Measurements from ENCODE around the gene PCSK5. TPM values are rescaled to one million over a fixed set of nuclear protein-coding genes. Genes with fewer than 3 reads are reported as not detected.

Gene PCSK5
- total RNA-seq, 1 donor from 2014 or later: 8.9 TPM

GRCh38 chr9:76310577-76310976 lies 420.1 kb downstream of the PCSK5 start:
- H3K27me3 Mint-ChIP-seq (ENCODE audit: low read depth): peaks cover 5% of the 10 kb centered on the region
- H3K4me1 Mint-ChIP-seq (ENCODE audit: low read depth): no peaks in the 10 kb centered on the region
- no peaks in the 10 kb centered on the region for H3K36me3 Mint-ChIP-seq (ENCODE audit: low read depth)
- no peak for DNase-seq (ENCODE audit: low spot score)
- no peak for TF ChIP-seq CTCF (IDR thresholded peaks at IDR 0.05)
- no peak overlapping the region for H3K4me3 Mint-ChIP-seq (ENCODE audit: unreplicated experiment)
- no peak overlapping the region for H3K27ac Mint-ChIP-seq (ENCODE audit: unreplicated experiment)
- no peaks in the 10 kb centered on the region for H3K9me3 Mint-ChIP-seq (ENCODE audit: low read depth)

- no peak overlapping the region for H3K27ac Mint-ChIP-seq (ENCODE audit: unreplicated experiment)
- no peak for TF ChIP-seq CTCF (IDR thresholded peaks at IDR 0.05)
- no peaks in the 10 kb centered on the region for H3K36me3 Mint-ChIP-seq (ENCODE audit: low read depth)
- no peak overlapping the region for H3K4me3 Mint-ChIP-seq (ENCODE audit: unreplicated experiment)
- H3K4me1 Mint-ChIP-seq (ENCODE audit: low read depth): no peaks in the 10 kb centered on the region
- no peaks in the 10 kb centered on the region for H3K9me3 Mint-ChIP-seq (ENCODE audit: low read depth)
- no peak for DNase-seq (ENCODE audit: low spot score)
- peaks cover 5% of the 10 kb centered on the region for H3K27me3 Mint-ChIP-seq (ENCODE audit: low read depth)
Observed at GRCh38 chr9:76310991-76311390, 420.5 kb downstream of the PCSK5 start.

GRCh38 chr9:76311537-76311936 lies 421.1 kb downstream of the PCSK5 start:
- Mint-ChIP-seq H3K27me3 (ENCODE audit: low read depth) (peaks cover 5% of the 10 kb centered on the region), H3K27ac (ENCODE audit: unreplicated experiment) (no peak overlapping the region), H3K36me3 (ENCODE audit: low read depth) (no peaks in the 10 kb centered on the region), H3K4me1 (ENCODE audit: low read depth) (no peaks in the 10 kb centered on the region), H3K9me3 (ENCODE audit: low read depth) (no peaks in the 10 kb centered on the region), H3K4me3 (ENCODE audit: unreplicated experiment) (no peak overlapping the region)
- DNase-seq (ENCODE audit: low spot score): no peak
- no peak for TF ChIP-seq CTCF (IDR thresholded peaks at IDR 0.05)

GRCh38 chr9:76313771-76314170 lies 423.3 kb downstream of the PCSK5 start:
- no peak for TF ChIP-seq CTCF (IDR thresholded peaks at IDR 0.05)
- DNase-seq (ENCODE audit: low spot score): no peak
- Mint-ChIP-seq H3K36me3 (ENCODE audit: low read depth) (no peaks in the 10 kb centered on the region), H3K27ac (ENCODE audit: unreplicated experiment) (no peak overlapping the region), H3K4me3 (ENCODE audit: unreplicated experiment) (no peak overlapping the region), H3K9me3 (ENCODE audit: low read depth) (no peaks in the 10 kb centered on the region), H3K27me3 (ENCODE audit: low read depth) (no peaks in the 10 kb centered on the region), H3K4me1 (ENCODE audit: low read depth) (no peaks in the 10 kb centered on the region)

GRCh38 chr9:76314321-76314720 lies 423.8 kb downstream of the PCSK5 start:
- H3K27me3 Mint-ChIP-seq (ENCODE audit: low read depth): no peaks in the 10 kb centered on the region
- no peak for DNase-seq (ENCODE audit: low spot score)
- no peaks in the 10 kb centered on the region for H3K36me3 Mint-ChIP-seq (ENCODE audit: low read depth)
- no peak overlapping the region for H3K27ac Mint-ChIP-seq (ENCODE audit: unreplicated experiment)
- no peak overlapping the region for H3K4me3 Mint-ChIP-seq (ENCODE audit: unreplicated experiment)
- H3K4me1 Mint-ChIP-seq (ENCODE audit: low read depth): no peaks in the 10 kb centered on the region
- no peak for TF ChIP-seq CTCF (IDR thresholded peaks at IDR 0.05)
- H3K9me3 Mint-ChIP-seq (ENCODE audit: low read depth): no peaks in the 10 kb centered on the region
